B cell (primary cell): ENCODE data around the gene PYROXD2.

ENCODE experiments used
- CTCF ChIP-seq: fragments of 200-600 bp; IDR thresholded peaks from one replicate; pipeline ENCODE4 v1.8.0; 2022; ENCODE audit warnings: antibody characterized with exemption, mild to moderate bottlenecking
- EZH2 ChIP-seq: IDR thresholded peaks from 2 replicates; pipeline ENCODE4 v1.6.1; 2012; ENCODE audit warnings: borderline replicate concordance, low read depth, mild to moderate bottlenecking, moderate library complexity, low read length; ENCODE audit not compliant: insufficient read depth, poor library complexity, severe bottlenecking

GRCh38 chr10:98399784-98400183, 15.2 kb downstream of the PYROXD2 start:
- no peak for TF ChIP-seq CTCF
- TF ChIP-seq EZH2: no peak
